Fibroblast of upper back skin (primary cell): Measurements from ENCODE around the gene BACH2.

ENCODE experiments used
- DNase-seq: peaks from one replicate; pipeline ENCODE4 v3.0.0-alpha.2; 2013

Gene BACH2

GRCh38 chr6:89956182-89956581 lies 340.5 kb downstream of the BACH2 start:
- DNase-seq: no peak

GRCh38 chr6:89955364-89955763 lies 341.3 kb downstream of the BACH2 start:
- no peak for DNase-seq

GRCh38 chr6:89954721-89955148 lies 341.9 kb downstream of the BACH2 start:
- DNase-seq: no peak

- DNase-seq: peak; percentile 86
These were observed 344.0 kb downstream of the BACH2 start for GRCh38 chr6:89952686-89953085.

GRCh38 chr6:89952105-89952671 lies 344.5 kb downstream of the BACH2 start:
- DNase-seq: no peak

GRCh38 chr6:89951574-89952104 lies 345.0 kb downstream of the BACH2 start:
- DNase-seq: no peak

- DNase-seq: peak; percentile 36
These were observed 345.7 kb downstream of the BACH2 start for GRCh38 chr6:89950879-89951391.

- no peak for DNase-seq
These were observed 346.2 kb downstream of the BACH2 start for GRCh38 chr6:89950446-89950845.

- DNase-seq: no peak
These were observed 347.8 kb downstream of the BACH2 start for GRCh38 chr6:89948876-89949275.

GRCh38 chr6:89944826-89945407 lies 351.7 kb downstream of the BACH2 start:
- DNase-seq: no peak

- DNase-seq: peak; percentile 46
These were observed 352.4 kb downstream of the BACH2 start for GRCh38 chr6:89944181-89944755.

- no peak for DNase-seq
These were observed 354.0 kb downstream of the BACH2 start for GRCh38 chr6:89942601-89943000.

GRCh38 chr6:89941763-89942497 lies 354.7 kb downstream of the BACH2 start:
- no peak for DNase-seq

GRCh38 chr6:89941031-89941762 lies 355.4 kb downstream of the BACH2 start:
- DNase-seq: peak; percentile 69

- peak; percentile 85 for DNase-seq
These were observed 356.2 kb downstream of the BACH2 start for GRCh38 chr6:89940225-89941027.

GRCh38 chr6:89939144-89939543 lies 357.5 kb downstream of the BACH2 start:
- DNase-seq: no peak

GRCh38 chr6:89938014-89938413 lies 358.6 kb downstream of the BACH2 start:
- no peak for DNase-seq

GRCh38 chr6:89936177-89936576 lies 360.5 kb downstream of the BACH2 start:
- DNase-seq: no peak

GRCh38 chr6:89934685-89935366 lies 361.8 kb downstream of the BACH2 start:
- DNase-seq: no peak

GRCh38 chr6:89932245-89932802 lies 364.3 kb downstream of the BACH2 start:
- no peak for DNase-seq

GRCh38 chr6:89930789-89931188 lies 365.9 kb downstream of the BACH2 start:
- DNase-seq: no peak
